ENCODE data around the gene MTSS2. TPM values are rescaled to one million over a fixed set of nuclear protein-coding genes. Genes with fewer than 3 reads are reported as not detected.

The MTSS2 gene
- total RNA-seq, 2 experiments from 2014 or later = 2.0 to 2.5 TPM

DNA sequence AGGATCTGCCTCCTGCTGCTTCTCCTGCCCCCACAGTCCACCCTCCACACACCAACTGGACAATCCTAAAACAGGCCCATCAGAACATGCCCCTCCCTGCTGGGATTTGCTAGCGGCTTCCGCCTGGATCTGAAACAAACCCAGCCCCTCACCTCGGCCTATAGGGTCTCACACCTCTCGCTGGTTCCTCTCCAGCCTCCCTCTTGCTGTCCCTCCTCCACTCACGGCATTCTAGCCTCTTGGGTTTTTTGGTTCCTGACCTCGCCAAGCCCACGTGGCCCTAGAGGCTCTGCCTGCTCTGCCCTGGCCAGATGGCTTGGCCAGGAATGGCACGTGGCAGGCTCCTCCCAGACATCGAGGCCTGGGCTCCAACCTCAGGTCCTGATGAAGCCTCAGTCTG, 15.7 kb upstream of the MTSS2 start:
- ChIA-PET POLR2A (no interaction called here), CTCF (no interaction called here)

DNA sequence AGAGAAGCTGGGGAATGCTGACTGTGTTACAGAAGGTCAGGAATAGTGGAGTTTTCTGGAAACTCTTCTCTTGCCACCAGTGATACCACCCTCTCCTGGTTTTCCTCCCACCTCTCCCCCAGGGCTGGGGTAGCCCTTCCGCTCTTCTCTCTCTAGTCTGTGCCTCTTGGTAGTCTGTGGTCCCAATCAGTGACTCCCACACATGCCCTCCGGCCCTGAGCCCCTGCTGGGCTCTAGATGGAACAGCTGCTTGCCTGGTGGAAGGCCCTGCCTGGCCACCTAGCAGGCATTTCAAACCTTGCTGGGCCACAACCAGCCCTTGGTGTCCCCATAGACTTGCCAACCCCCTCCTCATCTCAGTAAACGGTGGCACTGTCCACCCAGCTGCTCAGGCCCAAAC, 15.2 kb upstream of the MTSS2 start:
- POLR2A ChIA-PET = no interaction called here
- CTCF ChIA-PET = no interaction called here

- ChIA-PET CTCF (no interaction called here), POLR2A (no interaction called here)
Observed at GRCh38 chr16:70700101-70701020, 14.5 kb upstream of the MTSS2 start.

GRCh38 chr16:70699696-70700095, 13.8 kb upstream of the MTSS2 start:
- POLR2A ChIA-PET = no interaction called here
- CTCF ChIA-PET = no interaction called here

- POLR2A ChIA-PET = no interaction called here
- CTCF ChIA-PET = no interaction called here
Observed at GRCh38 chr16:70698901-70699300, 13.0 kb upstream of the MTSS2 start.

DNA sequence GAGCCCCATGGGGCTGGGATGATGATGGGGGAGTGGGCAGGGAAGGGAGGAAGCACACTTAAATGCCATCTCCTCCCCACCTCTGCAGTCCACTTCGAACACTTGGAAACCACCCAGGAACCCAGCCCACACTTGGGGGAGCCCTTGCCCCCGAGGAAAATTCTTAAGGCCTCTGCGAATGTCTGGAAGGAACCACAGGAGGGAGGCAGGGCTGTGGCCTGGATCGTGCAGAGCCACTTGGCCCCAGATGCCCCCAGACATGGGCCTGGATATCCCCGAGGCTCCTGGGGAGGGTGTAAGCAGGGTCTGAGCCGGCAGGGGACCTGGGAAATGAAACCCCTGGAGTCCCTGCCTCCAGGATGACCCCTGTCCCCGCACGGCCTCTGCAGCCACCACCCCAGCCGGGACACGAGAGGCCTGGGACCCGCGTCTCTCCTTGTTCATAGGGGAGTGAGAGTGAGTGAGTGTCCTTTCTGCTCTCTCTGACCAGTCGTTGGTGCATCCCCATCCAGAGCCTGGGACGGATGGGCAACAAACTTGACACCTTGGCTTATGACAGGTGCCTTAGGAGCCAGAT, 11.8 kb upstream of the MTSS2 start:
- ChIA-PET POLR2A (no interaction called here), CTCF (interaction anchor here (0.6 kb wide), 1 partner anchor 986 kb away, joined by 3 read pairs; no protein-coding TSS in a partner anchor)

- ChIA-PET CTCF (no interaction called here), POLR2A (no interaction called here)
Observed at GRCh38 chr16:70696952-70697593, 11.2 kb upstream of the MTSS2 start.

DNA sequence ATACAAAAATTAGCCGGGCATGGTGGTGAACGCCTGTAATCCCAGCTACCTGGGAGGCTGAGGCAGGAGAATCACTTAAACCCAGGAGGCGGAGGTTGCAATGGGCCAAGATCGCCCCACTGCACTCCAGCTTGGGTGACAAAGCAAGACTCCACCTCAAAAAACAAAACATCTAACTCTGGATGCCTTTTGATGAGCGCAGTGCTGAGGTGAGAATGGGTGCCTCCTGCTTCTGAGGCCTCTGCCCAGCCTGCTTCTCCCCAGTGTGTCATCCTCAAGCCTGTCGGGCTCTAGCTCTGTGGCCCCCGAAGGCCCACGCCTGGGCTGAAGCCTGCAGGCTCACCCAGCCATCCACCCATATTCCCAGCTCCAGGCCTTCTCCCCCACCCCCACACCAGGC, 10.5 kb upstream of the MTSS2 start:
- POLR2A ChIA-PET = interaction anchor here (0.7 kb wide), 1 partner anchor 869 kb away, joined by 3 read pairs; no protein-coding TSS in a partner anchor
- CTCF ChIA-PET = interaction anchor here (1.6 kb wide), 1 partner anchor 42 kb away, joined by 4 read pairs; no protein-coding TSS in a partner anchor

DNA sequence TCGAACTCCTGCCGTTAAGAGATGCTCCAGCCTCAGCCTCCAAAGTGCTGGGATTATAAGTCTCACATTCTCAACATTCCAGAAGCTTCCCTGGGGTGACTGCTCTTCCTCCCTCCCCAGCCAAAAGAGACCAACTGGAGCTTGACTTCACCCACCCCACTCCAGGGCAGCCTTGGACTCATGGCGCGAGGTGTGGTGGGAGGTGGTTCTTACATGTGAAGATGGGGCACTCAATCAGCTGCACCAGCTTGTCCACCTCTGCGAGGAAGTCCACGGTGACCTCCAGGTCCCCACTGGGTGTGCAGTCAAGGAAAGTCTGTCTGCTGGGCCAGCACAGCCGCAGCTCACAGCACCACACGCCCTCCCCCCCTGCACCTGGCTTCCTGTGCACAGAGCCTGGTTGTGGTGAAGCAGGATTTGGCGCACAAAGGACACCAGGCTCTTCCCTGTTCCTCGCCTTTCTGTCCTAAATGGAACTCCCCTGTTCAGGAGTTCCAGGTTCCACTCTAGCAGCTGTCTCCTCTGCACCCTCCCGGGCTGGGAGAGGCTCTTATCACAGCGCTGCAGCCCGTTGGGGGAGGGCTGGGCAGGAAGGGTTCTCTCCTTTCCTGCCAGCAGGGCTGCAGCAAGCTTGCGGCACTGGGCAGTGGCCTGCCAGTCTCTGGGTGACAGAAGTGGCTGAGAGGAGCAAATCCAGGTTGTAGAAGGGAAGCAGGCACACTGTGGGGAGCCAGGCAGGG, 9.6 kb upstream of the MTSS2 start:
- ChIA-PET POLR2A (no interaction called here), CTCF (interaction anchor here (1.6 kb wide), 1 partner anchor 43 kb away, joined by 4 read pairs; no protein-coding TSS in a partner anchor)

GRCh38 chr16:70694868-70695218, 9.0 kb upstream of the MTSS2 start:
- ChIA-PET CTCF (interaction anchor here (1.6 kb wide), 1 partner anchor 43 kb away, joined by 4 read pairs; no protein-coding TSS in a partner anchor), POLR2A (no interaction called here)

DNA sequence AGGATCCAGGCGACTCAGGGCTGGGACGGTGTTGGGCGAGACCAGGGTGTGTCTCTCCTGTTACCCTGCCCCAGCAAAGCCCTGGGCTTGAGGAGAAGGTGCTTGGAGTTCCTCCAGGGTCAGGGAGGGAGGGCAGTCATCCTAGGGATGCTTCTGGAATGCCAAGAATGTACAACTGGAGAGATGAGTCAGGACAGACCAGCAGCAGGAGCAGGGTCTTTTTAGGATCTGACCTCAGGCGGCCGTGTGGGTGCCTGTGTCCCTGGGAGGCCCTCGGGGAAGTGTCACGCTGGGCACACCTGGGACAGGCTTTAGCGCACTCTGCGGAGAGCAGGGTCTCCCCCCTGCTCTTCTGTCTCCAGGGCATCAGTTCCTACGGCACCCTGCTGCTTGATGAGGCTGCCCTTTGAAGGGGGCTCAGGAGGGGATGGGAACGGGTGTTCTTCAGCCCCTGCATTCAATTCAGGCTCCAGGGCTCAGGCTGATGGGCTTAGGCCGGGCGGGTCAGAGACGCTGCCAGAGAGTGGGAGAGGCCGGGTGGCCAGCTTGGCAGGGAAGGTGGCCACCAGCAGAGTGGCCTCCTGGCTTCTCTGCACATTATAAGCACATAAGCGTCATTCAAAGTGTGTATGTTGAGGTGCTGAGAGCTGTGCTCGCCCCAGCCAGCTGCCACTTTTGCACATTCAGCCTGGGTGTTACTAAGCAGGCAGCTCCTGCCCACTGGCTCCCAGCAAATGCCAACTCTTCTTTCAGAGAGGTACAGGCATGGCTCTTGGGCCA, 8.4 kb upstream of the MTSS2 start:
- ChIA-PET CTCF (no interaction called here), POLR2A (no interaction called here)

GRCh38 chr16:70692873-70693671, 7.2 kb upstream of the MTSS2 start:
- POLR2A ChIA-PET = no interaction called here
- CTCF ChIA-PET = no interaction called here

- ChIA-PET CTCF (no interaction called here), POLR2A (no interaction called here)
Observed at GRCh38 chr16:70692130-70692872, 6.4 kb upstream of the MTSS2 start.

- ChIA-PET POLR2A (interaction anchor here (0.6 kb wide), 1 partner anchor 80 kb away, joined by 4 read pairs; no protein-coding TSS in a partner anchor), CTCF (no interaction called here)
Observed at GRCh38 chr16:70691223-70692129, 5.6 kb upstream of the MTSS2 start.

DNA sequence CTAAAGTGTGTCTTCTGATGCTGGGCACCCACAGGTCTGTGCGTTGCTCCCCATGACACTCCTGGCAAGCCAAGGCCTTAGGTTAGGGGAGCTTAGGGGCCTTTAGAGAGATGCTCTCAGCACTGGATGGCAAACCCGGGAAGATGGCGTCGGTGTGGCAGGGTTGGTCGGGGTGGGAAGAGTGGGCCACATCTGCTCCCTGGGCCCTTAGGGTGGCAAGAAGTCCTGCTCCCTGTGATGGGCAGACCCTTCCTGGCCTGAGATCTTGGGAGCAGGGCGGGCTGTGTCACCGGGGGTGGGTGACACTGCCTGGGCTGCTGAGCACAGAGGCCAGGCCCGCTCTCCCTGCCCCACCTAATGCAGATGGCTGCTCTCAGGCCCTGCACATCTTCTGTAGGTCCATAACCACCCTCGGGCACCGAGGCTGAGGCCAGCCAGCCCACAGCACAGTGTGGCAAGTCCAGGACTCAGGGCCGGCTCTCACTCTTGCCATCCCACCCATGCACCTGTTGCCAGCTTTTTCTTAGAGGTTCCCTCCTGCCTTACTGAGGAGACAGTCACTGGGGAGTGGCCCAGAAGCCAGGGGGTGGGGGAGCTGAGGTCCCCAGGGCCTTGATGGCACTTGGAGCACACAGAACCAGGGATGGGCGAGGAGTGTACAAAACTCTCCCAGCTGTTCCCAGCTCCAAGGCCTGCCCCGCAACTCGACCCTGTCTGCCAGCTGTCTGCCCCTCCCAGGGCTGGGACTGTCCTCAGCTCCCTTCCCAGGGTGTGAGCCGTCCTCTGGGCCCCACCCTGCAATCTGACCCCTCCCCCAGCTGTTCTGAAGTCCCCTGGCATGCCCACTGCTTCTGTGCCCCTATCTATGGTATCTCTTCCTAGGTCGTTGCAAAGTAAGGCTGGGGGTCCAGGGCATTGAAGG, 4.4 kb upstream of the MTSS2 start:
- ChIA-PET POLR2A (no interaction called here), CTCF (no interaction called here)
